GM12874 (cell line): Measurements from ENCODE around the gene TMEM175.

Source experiments
- CTCF ChIP-seq: IDR thresholded peaks from 2 replicates; pipeline ENCODE4 v1.5.1; 2011; ENCODE audit warnings: low read depth, mild to moderate bottlenecking, control low read depth, low read length, moderate library complexity; ENCODE audit not compliant: insufficient read depth

TMEM175 gene

DNA sequence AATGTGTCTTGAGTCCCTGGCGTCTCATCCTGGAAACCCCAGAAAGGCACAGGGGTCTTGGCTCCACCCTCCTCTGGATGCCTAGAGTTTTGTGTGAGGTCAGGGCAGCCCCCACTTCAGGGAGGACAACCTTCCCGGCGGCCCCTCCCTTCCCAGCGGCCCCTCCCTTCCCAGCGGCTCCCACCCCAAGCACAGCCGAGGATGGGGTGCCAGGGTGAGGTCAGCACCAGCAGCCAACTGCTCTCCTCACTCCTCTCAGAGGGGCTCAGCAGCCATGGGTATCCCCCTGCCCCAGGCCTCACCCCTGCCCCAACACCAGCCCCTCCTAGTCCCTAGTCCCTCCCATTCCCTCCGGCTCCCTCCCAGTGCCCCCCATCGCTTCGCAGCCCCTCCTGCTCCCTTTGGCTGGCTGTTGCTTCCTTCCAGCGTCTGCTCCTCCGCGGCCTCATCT lies 23.7 kb downstream of the TMEM175 start:
- no peak for TF ChIP-seq CTCF

DNA sequence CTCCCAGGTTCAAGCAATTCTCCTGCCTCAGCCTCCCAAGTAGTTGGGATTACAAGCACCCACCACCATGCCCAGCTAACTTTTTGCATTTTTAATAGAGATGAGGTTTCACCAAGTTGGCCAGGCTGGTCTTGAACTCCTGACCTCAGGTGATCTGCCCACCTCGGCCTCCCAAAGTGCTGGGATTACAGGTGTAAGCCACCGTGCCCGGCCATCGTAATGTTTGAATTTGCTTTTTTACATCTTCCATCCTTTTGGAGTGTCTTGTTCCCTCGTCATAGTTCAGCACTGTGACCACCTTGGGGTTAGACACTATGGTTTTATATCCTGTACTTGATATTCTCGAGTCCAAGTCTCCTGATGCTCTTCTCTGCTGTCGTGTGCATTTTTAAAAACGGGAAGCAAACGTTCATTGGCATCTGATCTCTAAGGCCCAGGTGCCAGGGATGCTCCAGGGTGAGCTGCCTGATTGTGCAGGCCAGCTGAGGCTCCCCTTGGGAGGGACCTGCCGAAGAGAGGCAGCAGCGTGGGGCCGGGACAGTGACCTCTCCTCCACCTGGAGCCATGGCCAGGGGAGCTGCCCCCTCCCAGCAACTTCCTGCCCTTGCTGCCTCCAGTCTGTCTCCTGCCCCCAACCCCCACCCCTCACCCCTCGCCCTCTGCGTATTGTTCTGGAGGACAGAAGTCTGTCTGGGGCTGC lies 24.4 kb downstream of the TMEM175 start:
- TF ChIP-seq CTCF: no peak

- no peak for TF ChIP-seq CTCF
Measured at GRCh38 chr4:957231-957580, 24.9 kb downstream of the TMEM175 start.

- no peak for TF ChIP-seq CTCF
Measured at GRCh38 chr4:957581-958313, 25.5 kb downstream of the TMEM175 start.

GRCh38 chr4:958314-958665 lies 26.0 kb downstream of the TMEM175 start:
- TF ChIP-seq CTCF: no peak

- TF ChIP-seq CTCF: no peak
Measured at GRCh38 chr4:958696-959337, 26.6 kb downstream of the TMEM175 start.

DNA sequence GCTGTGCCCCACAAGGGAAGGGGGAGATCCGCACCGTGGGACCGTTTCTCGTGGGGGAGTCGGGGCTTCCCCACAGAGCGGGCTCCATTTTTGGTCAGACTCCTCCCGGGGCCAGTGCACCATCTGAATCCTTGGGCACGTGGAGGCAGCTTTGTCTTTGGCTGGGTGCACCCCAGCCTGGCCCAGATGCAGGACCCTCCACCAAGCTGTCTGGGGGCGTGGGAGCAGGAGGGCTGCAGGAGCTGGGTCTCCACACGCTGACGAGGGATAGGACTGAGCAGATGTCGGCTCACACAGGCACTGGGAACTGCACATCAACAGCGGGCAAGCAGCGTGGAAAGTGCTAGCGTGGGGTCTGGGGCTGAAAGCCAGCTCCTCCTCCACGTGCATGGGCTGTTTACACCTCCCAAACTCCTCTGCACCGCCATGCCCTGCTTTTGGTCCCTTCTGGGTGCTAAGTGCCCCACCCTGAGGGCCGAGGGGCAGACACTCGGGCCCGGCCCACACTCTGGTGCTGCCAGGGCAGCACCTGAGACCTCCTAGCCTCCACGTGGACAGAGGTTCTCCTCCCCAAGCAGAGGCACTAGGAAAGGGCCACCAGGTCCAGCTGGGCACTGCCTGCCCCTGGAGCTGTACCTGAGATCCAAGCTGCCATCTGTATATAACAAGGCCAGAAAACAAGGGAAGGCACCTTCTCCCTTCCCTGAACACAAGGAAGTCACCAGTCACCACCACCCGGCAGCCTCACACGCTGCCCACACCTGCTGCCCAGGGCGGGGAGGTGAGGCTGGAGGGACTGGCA lies 27.3 kb downstream of the TMEM175 start:
- no peak for TF ChIP-seq CTCF
